NT2/D1 (cell line): ENCODE data around the gene PNPLA3.

Experiments
- SUZ12 ChIP-seq: IDR thresholded peaks from 2 replicates; pipeline ENCODE4 v1.6.1; 2011; ENCODE audit not compliant: insufficient read length, insufficient read depth; ENCODE audit errors: extremely low read depth
- YY1 ChIP-seq: IDR thresholded peaks from 2 replicates; pipeline ENCODE4 v1.6.1; 2011; ENCODE audit not compliant: insufficient read length, insufficient read depth

DNA sequence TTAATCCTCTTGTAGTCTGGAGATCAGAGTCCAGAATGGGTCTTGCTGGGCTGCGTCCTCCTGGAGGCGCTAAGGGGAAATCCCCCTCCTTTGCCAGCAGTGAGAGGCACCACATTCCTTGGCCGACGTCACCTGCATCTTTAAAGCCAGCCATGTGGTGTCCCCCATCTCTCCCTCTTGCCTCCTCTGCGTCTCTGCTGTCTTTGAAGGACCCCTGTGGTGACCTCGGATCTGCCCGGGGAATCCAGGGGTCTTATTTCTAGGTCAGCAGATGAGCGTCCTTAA, 73.3 kb downstream of the PNPLA3 start:
- TF ChIP-seq YY1 (no peak), SUZ12 (no peak)
